Natural killer cell treated with Interleukin-12 subunit alpha and Interleukin-12 subunit beta and Interleukin-15 and Interleukin-18, amount 100 ng/mL, for 72 hours (primary cell): ENCODE results near the gene MSI2. TPM values are rescaled to one million over a fixed set of nuclear protein-coding genes. Genes with fewer than 3 reads are reported as not detected.

Experiments
- ATAC-seq, 2 donors: fragments of 150-1000 bp; cut with Tn5 transposase in 1 of 2; sonication (Bioruptor Pico), chemical (Tn5 transposase) in 1 of 2; 2 replicates each; pipeline ENCODE4 v1.10.0; 2021
- DNase-seq: peaks from one replicate; pipeline ENCODE4 v3.0.0; 2022; ENCODE audit warnings: low spot score
- H3K27ac Mint-ChIP-seq, 2 donors: 1 replicate in 1 of 2; 2 replicates in 1 of 2; pipeline ENCODE4 v1.8.0; 2022; ENCODE audit warnings: mixed read lengths in 2 of 2, mild to moderate bottlenecking in 1 of 2, moderate library complexity in 1 of 2
- H3K27me3 Mint-ChIP-seq, 2 donors: 1 replicate in 1 of 2; 2 replicates in 1 of 2; pipeline ENCODE4 v1.8.0; 2022; ENCODE audit warnings: mixed read lengths in 2 of 2
- H3K36me3 Mint-ChIP-seq: one replicate; pipeline ENCODE4 v1.8.0; 2022; ENCODE audit warnings: mixed read lengths
- H3K4me1 Mint-ChIP-seq, 2 donors: 1 replicate in 1 of 2; 2 replicates in 1 of 2; pipeline ENCODE4 v1.8.0; 2022; ENCODE audit warnings: low read depth in 2 of 2, mixed read lengths in 2 of 2, mild to moderate bottlenecking in 1 of 2
- H3K4me3 Mint-ChIP-seq: one replicate; pipeline ENCODE4 v1.8.0; 2022; ENCODE audit warnings: mixed read lengths
- H3K9me3 Mint-ChIP-seq: 2 replicates; pipeline ENCODE4 v1.8.0; 2022; ENCODE audit warnings: mixed read lengths
- total RNA-seq, 2 donors: library from RNA; stranded (reverse); gene quantifications; one replicate each; pipeline ENCODE4 v1.2.3, GENCODE V29; 2022

The MSI2 gene
- total RNA-seq, 2 donors from 2014 or later, result 51.3 to 126 TPM

DNA sequence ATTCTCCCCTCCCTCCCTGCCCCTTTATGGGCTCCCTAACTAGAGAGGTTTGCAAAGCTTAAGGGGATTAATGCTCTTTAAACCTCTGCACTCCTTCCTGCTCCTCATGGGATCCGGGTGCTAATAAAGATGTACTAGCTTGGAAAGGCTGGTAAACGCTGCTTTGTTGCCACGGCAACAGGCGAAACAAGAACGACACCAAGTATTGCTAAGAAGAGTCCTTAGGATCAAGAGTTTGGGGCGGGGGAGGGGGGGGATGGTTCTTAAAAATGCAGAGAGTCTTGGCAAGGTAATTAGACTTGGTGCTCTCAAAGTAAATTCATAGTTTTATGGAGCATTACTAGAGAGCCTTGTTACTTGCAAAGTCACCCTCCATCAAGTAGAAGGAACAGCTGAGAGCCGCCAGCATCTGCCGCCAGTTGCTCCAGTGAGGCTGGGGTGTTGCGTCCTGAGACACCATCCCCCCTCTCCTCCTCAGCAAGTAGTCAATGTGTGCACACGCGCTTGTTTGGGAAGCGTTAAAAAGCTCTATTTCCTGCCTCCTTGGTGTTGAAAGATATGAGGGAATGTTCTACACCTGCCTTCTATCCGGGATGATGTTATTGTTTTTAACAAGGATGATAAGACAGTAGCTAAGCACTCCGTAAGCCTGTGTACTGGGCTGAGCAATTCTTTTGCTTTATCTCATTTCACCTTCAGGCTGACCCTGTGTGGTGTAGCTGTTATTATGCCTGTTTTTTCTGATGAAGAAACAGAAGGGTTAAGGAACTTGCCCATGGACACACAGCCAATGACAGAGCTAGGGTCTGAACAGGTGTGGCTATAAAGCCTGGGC, 297.9 kb downstream of the MSI2 start:
- no peak overlapping the region for H3K4me3 Mint-ChIP-seq
- H3K27me3 Mint-ChIP-seq, result peaks cover 0 to 12% of the 10 kb centered on the region in 2 donors
- ATAC-seq (no peak), DNase-seq (no peak)
- H3K36me3 Mint-ChIP-seq, result no peaks in the 10 kb centered on the region
- no peak overlapping the region for H3K27ac Mint-ChIP-seq
- no peaks in the 10 kb centered on the region for H3K9me3 Mint-ChIP-seq
- peaks cover 15 to 21% of the 10 kb centered on the region in 2 donors for H3K4me1 Mint-ChIP-seq

DNA sequence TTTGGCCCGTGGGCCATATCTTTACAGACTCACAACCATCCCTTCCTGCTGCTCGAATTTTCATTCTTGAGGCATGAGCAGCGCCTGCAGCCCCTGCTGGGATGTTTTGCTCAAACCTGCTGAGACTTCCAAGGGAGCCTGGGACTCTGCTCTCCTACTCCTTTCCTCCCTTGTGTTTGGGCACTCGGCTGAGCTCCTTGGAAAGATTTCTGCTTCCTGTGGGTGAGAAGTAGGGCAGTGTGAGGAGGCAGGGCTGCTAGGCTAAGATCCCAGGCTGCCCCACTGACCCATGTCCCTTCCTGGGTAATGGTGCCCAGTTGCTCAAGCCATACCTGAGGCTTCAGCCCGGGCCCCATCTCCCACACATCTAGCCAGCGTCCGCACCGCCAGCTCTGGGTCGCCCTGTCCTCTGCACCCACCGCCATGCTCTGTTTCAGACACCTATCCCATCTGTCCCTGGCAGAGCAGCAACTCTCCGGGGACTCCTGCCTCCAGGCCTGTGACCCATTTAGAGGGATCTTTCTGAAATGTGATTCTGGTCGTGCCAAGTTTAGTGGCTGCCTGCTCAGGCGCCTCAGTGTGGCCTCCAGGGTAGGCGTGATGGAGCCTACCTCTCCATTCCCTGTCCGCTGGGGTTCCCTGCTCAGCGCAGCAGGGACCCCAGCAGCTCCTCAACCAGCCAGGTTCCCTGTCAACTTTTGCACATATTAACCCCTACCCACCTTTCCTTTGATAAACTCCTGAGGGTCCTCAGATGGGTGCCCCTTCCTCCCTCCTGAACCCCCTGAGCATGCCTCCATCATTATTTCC, 298.7 kb downstream of the MSI2 start:
- DNase-seq (no peak), ATAC-seq (no peak)
- Mint-ChIP-seq H3K9me3 (no peaks in the 10 kb centered on the region), H3K27me3 (peaks cover 0 to 9% of the 10 kb centered on the region in 2 donors), H3K36me3 (no peaks in the 10 kb centered on the region), H3K27ac (no peak overlapping the region), H3K4me1 (peaks cover 20 to 21% of the 10 kb centered on the region in 2 donors), H3K4me3 (no peak overlapping the region)

DNA sequence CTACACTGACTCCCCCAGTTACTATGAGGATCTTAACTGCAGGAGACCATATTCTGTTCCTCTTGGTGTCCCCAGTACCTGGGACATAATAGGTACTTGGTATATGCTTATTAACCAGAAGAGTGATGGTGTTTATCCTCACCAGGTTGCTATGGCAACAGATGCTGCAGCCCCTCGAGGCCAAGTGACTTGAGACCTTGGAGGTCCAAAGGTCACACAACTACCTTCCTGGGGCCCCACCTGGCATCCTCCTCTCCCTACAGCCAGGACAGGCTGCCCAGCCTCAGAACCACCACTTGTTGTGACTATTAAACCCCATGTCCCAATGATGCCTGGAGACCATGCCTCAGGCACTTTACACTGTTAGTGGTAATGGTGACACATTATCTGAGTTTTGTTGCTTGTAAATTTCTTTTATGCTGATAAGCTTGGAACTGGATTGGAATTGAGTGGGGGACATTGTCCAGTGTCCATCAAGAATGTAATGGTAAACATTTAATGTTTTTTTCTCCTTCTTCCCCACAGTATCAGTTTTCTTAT, 299.4 kb downstream of the MSI2 start:
- Mint-ChIP-seq H3K27me3 (peaks cover 0 to 9% of the 10 kb centered on the region in 2 donors), H3K36me3 (no peaks in the 10 kb centered on the region), H3K4me1 (peaks cover 27% of the 10 kb centered on the region in 2 donors), H3K27ac (no peak overlapping the region), H3K4me3 (no peak overlapping the region), H3K9me3 (no peaks in the 10 kb centered on the region)
- ATAC-seq (no peak), DNase-seq (no peak)

DNA sequence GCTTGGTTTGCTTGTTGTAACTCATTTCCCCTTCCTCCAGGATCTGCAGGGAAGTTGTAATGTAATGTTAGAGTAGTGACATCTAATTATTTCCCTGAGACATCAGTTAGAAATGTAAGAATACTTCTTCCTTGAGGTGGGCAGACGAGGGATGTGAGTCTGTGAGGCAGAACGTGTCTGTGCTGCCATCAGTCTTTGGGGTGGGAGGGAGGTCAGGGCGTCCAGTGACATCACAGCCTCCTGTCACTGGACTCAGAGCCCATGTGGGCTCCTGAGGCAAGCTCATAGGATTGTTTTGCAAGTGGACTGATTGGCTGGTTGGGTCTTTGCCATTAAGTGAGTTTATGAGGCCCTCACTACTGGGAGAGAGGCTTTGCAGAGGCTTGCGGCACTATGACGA, 300.0 kb downstream of the MSI2 start:
- Mint-ChIP-seq H3K4me3 (no peak overlapping the region), H3K27ac (no peak overlapping the region), H3K4me1 (peaks cover 33% of the 10 kb centered on the region in 2 donors), H3K9me3 (no peaks in the 10 kb centered on the region), H3K36me3 (no peaks in the 10 kb centered on the region), H3K27me3 (peaks cover 0 to 5% of the 10 kb centered on the region in 2 donors)
- DNase-seq, result no peak
- no peak for ATAC-seq

DNA sequence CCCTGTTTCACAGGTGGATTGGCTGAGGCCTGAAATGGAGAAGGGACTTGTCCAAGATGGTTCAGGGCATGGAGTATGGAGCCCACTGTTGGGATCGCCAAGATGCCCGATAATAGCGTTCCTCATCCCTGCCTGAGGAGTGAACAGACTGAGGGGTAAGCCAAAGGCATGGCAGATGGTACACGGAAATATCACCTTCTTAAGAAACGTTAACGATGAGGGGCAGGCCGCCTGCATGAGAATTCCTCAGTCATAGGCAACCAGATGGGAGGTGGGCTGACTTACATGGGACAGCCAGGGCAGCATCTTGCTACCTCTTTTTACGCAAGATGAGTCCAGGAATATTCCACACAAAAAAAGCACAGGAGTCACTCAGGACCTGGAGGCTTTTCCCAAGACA, 300.7 kb downstream of the MSI2 start:
- Mint-ChIP-seq H3K36me3 (no peaks in the 10 kb centered on the region), H3K27ac (no peak overlapping the region), H3K4me3 (no peak overlapping the region), H3K9me3 (no peaks in the 10 kb centered on the region), H3K27me3 (peaks cover 0 to 5% of the 10 kb centered on the region in 2 donors), H3K4me1 (peaks cover 38 to 40% of the 10 kb centered on the region in 2 donors)
- ATAC-seq, result no peak
- DNase-seq, result no peak

DNA sequence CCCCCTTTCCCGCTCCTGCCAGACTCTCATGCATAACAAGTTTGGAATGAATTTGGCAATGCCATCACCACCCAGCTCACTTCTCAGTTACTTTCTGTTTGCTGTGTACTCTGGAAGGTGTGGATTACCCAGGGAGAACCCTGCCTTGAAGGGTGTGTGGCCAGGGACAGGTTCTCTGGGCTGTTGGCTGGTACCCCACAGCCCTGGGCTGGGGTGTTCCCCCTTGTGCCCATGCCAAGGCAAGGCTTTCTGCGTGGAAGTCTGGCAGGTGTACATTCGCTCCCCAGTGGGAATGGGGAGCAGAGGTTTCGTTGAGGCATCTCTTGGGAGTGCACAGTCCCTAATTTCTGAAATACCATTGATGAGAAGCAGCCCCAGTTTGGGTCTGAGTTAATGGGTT, 301.1 kb downstream of the MSI2 start:
- Mint-ChIP-seq H3K27me3 (peaks cover 0 to 3% of the 10 kb centered on the region in 2 donors), H3K4me3 (no peak overlapping the region)

DNA sequence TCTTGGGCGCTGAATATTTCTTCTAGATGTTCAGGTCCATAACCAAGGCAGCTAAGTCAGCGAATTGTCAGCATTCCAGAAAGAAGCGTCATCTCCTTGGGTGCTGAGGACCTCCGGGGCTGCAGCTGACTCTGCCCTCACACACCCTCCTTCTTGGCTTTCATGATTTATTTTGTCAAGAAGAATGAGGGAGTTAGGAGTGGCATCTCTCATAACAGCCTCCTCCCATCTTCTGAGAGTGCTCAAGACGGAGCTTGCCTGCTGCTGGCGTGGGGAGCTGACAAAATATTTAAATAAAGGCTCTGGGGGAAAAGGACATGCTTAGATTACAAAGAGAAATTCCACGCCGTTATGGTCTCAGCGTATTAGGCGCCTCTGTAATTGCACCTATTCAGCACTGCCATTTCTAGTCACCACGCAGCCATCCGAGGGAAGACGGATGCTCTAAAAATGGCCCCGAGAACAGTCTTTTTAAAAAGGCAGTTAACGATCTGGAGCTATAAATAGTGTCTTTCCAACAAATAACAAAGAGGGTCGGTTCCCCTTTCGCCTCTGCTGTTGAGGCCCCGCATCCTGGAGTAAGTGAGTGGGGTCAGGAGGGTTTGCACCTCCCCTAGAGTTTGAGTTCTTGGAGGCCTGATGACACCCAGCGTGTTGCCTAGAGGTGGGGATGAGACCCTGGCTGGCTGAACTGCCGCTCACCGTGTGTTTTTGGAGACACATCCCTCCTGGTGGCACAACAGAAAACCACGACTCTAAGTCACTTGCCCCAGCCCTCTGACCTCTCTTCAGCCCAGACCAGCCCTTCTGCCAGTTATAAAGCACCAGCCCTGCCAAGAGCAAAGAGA, 301.7 kb downstream of the MSI2 start:
- Mint-ChIP-seq H3K36me3 (no peaks in the 10 kb centered on the region), H3K27ac (no peak overlapping the region), H3K4me3 (no peak overlapping the region), H3K27me3 (no peaks in the 10 kb centered on the region), H3K9me3 (no peaks in the 10 kb centered on the region), H3K4me1 (peaks cover 37% of the 10 kb centered on the region in 2 donors)
- ATAC-seq (no peak), DNase-seq (no peak)

More for the DNA sequence above, 301.1 kb downstream of the MSI2 start:
- Mint-ChIP-seq H3K36me3 (no peaks in the 10 kb centered on the region), H3K9me3 (no peaks in the 10 kb centered on the region), H3K4me1 (peaks cover 40 to 41% of the 10 kb centered on the region in 2 donors), H3K27ac (no peak overlapping the region)
- DNase-seq (no peak), ATAC-seq (no peak)

DNA sequence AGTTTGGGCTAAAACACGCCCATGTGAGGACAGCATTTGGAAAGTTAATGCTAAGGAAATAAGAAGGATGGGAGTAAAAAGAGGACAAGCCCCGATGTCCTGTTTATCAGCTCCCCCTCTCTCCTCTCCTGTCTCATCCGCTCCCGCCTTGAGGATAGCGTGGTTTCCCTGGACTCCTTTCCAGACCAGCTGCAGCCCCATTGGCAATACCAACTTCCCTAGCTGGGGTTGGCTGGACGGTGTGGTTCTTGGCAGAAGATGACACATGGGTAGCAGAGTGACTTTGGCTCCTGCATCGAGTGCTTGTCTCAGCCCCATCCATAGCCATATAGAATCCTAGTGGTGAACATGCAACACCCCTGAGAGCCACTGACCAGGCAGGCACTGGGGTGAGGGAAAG, 302.9 kb downstream of the MSI2 start:
- no peak for DNase-seq
- Mint-ChIP-seq H3K9me3 (no peaks in the 10 kb centered on the region), H3K27ac (peak overlapping the region in 1 of 2 donors; percentile 53), H3K36me3 (no peaks in the 10 kb centered on the region), H3K4me1 (peaks cover 39 to 42% of the 10 kb centered on the region in 2 donors), H3K27me3 (peaks cover 0 to 4% of the 10 kb centered on the region in 2 donors), H3K4me3 (no peak overlapping the region)
- no peak for ATAC-seq

DNA sequence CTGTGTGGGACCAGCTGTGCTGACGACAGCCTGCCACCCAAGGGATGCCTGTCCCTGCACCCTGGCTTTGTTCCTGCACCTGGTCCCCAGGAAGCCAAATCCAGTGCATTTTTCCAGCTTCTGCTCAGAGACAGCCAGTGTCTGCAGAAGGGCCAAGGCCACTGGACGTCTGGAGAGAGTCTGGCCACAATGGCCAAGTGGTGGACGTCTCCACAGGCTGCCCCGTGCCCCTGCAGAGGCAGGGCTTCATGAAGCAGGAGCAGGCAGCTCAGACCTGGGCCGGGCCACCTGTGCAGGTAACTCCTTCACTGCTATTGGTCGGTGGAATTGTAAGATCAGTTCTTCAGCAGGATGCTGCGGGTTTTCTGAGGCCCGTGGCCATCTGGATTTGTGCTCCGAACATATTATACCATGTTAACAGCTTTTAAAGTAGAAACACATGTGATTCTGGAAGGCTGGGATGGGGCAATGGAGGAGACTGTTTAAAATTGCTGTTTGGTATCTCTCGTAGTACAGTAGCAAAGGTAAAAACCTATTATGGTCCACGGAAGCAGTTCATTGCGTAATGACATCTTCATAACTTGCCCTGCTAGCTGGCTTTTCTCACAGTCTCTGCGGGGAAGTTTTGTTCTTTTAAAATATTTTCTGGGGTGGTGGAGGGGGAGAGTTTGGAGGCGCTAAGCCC, 303.5 kb downstream of the MSI2 start:
- peak overlapping the region in 1 of 2 donors; percentile 53 for H3K27ac Mint-ChIP-seq
- peaks cover 40 to 42% of the 10 kb centered on the region in 2 donors for H3K4me1 Mint-ChIP-seq
- H3K27me3 Mint-ChIP-seq, result peaks cover 0 to 4% of the 10 kb centered on the region in 2 donors

DNA sequence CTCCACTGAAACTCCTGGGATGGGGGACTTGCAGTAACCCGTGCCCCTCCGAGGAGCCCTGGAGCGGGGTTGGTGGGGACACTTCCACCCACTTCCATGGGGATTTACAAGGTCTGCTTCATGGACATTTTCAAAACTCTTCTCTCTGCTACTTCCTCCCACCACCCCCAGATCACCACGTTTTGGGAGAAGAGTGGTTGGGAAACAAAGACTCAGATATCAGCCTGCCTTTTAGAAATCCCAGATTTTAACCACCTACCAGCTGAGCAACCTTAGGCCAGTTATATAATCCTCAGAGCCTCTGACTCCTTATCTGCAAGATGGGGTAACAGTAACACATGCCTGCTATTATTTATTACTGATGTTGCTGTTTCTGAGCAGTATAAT, 304.0 kb downstream of the MSI2 start:
- no peak for ATAC-seq
- Mint-ChIP-seq H3K4me3 (peak overlapping the region; percentile 72), H3K27ac (peak overlapping the region; percentile 53 to 64), H3K27me3 (peaks cover 0 to 4% of the 10 kb centered on the region in 2 donors), H3K36me3 (no peaks in the 10 kb centered on the region), H3K9me3 (no peaks in the 10 kb centered on the region), H3K4me1 (peaks cover 40% of the 10 kb centered on the region in 2 donors)
- DNase-seq, result no peak

More for the DNA sequence above, 303.5 kb downstream of the MSI2 start:
- no peaks in the 10 kb centered on the region for H3K9me3 Mint-ChIP-seq
- H3K4me3 Mint-ChIP-seq, result peak overlapping the region; percentile 72
- DNase-seq (no peak), ATAC-seq (no peak)
- no peaks in the 10 kb centered on the region for H3K36me3 Mint-ChIP-seq

DNA sequence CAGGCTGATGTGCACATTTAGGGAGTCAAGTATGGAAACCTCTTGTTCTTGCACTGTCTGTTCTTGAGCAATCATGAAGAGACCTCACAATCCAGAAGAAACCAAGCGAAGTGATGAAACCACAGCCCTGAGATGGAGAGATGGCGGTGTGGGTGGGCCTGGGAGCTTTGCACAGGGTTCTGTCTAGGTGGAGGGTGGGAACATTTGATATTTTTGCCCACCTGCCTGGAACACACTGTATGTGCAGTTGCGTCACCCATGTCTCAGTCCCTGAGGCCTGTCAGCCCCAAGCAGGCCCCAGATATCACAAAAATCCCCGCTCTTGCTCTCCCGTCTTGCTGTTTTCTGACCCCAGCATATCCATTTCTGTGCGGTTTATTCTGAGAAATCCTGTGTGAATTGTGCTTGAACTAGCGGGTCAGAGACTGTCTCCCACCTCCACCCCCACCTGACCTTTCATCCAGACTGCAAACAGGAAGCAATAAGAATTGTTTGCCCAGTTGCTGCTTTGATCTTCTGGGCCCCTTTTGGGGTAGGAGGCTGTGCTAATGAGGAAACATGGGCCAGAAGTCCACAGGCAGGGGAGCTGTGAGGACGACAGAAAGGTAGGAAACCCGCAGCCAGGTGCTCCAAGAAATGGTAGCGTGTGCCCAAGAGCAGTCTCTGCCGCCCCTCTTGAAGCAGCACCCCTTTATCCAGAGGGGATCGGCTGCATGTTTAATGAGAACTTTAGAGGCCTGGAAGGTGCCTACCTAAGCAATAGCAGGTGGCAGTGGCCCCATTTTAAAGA, 304.9 kb downstream of the MSI2 start:
- Mint-ChIP-seq H3K9me3 (no peaks in the 10 kb centered on the region), H3K4me3 (peak overlapping the region; percentile 72), H3K27me3 (peaks cover 0 to 4% of the 10 kb centered on the region in 2 donors), H3K4me1 (peaks cover 34 to 40% of the 10 kb centered on the region in 2 donors), H3K36me3 (no peaks in the 10 kb centered on the region), H3K27ac (peak overlapping the region; percentile 64 to 69)
- ATAC-seq (peak; percentile 79 to 84), DNase-seq (peak; percentile 67)

DNA sequence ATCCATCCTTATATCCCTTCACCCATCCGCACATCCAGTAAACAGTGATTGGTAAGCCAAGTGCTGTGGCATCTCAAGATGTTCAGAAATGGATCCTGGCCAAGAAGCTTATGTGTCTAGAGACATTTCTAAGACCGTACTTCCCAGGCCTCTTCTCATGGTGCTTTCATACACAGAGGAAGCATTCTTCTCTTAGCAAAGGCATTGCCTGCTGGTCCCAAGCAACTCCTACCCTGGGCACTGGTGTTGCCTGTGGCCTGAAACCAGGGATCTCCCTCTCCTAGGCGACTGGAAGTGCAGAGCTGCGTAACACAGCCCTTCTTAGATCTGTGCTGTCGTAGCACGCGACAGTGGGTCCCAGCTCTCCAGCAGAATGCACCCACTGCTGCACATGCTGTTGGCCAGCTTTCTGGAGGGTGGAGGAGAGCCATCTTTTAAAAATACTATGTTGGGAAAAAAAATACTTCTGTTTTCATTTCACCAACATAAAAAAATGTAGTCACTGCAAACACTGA, 305.9 kb downstream of the MSI2 start:
- H3K27ac Mint-ChIP-seq, result no peak overlapping the region
- H3K4me3 Mint-ChIP-seq, result peak overlapping the region; percentile 33
- H3K9me3 Mint-ChIP-seq, result no peaks in the 10 kb centered on the region
- H3K4me1 Mint-ChIP-seq, result peaks cover 35 to 36% of the 10 kb centered on the region in 2 donors
- no peaks in the 10 kb centered on the region for H3K36me3 Mint-ChIP-seq
- peaks cover 0 to 4% of the 10 kb centered on the region in 2 donors for H3K27me3 Mint-ChIP-seq
- DNase-seq, result no peak
- no peak for ATAC-seq
